GM21717 (cell line): ENCODE data around the gene CNPY3.

Experiments used
- ATAC-seq: cut with Tn5 transposase; IDR thresholded peaks from one replicate; pipeline ENCODE4 v1.9.1; 2021; ENCODE audit warnings: mild to moderate bottlenecking, moderate library complexity; ENCODE audit not compliant: unreplicated experiment

CNPY3 gene

DNA sequence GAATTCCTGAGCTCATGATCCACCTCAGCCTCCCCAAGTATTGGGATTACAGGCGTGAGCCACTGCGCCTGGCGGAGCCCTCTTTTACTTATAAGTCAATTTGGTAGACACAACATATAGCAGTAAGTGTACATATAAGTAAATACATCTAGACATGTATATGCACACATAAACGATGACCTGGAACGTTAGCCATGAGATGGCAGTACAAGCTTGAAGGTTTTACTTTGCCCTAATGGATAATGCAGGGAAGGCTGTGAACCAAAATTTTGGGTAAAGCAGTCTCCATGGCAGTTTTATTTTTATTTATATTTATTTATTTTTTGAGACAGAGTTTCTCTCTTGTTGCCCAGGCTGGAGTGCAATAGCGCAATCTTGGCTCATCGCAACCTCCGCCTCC is 28.8 kb downstream of the CNPY3 start:
- ATAC-seq = no peak

DNA sequence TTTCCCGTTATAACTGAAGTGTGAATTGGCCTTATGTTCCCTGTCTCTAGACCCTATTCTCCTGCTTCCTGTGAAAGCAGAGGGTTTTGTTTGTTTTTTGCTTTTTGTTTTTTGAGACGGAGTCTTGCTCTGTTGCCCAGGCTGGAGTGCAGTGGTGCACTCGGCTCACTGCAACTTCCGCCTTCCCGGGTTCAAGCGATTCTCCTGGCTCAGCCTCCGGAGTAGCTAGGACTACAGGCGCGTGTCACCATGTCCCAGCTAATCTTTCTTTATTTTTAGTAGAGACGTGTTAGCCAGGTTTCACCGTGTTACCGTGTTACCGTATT is 30.6 kb downstream of the CNPY3 start:
- no peak for ATAC-seq

DNA sequence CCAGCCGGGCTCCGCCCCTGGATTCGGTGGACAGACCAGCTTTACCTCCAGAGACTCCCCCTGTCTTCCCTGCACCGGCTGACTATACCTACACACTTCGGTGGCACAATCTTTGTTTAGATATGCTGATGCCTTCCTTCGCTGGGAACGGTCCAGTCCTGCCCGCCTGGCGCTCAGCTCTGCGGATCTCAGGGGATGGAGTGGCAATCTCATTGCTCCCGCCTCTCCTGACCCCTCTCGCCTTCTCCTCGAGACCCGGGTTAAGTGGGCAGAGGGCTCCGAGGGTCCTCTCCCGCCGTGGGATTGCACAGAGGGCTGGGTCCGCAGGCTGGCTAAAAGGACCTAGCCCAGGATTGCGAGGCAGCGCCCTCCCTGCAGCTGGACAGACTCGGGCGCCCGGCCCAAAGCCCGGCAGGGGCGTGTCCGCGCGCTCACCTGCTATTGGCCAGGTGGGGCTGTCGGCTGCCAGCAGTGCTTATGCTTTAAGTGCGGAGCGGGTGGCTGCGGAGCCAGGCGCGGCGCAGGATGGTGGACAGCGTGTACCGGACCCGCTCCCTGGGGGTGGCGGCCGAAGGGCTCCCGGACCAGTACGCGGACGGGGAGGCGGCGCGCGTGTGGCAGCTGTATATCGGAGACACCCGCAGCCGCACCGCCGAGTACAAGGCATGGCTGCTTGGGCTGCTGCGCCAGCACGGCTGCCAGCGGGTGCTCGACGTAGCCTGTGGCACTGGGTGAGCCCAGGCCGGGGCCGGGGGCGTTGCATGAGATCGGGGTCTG is 31.2 kb downstream of the CNPY3 start, which contains the start of gene GNMT:
Gene GNMT, plus strand, starts transcription at position 512 of the 777 bp plus-strand sequence. Its CDS starts 14 bp downstream, at position 526.
- no peak for ATAC-seq

DNA sequence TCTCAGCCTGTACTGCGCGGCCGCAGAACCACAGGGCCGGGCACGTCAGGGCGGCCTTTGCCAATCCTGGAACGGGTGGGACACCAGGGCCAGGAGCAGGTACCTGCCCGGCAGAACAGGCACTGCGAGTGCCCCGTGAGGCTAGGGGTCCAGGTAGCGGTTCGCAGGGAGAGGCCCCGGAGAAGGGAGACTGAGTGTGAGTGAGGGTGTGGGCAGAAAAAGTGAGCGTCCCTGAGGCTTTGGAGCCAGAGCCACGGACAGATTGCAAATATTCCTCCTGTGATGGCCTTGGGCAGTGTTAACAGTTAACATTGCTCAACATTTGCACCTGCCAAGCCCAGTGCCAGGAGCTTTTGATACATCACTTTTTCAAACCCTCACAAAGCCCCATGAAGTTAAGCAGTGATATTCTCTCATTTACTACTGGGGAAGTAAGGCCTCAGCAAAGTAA is 31.8 kb downstream of the CNPY3 start:
- no peak for ATAC-seq

DNA sequence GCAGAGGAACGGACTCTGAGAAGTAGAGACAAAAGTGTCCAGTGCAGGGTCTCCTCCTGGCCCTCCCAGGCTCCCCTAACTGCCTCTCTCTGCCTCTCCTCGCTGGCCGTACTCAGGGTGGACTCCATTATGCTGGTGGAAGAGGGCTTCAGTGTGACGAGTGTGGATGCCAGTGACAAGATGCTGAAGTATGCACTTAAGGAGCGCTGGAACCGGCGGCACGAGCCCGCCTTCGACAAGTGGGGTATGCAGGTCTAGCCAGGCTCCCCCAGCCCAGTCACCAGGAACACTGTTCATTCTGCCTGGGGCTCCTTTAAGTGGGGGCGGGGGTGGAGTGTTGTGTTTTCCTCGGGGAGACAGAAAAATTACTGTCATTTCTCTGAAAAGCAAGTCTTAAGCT is 32.8 kb downstream of the CNPY3 start:
- ATAC-seq = no peak

DNA sequence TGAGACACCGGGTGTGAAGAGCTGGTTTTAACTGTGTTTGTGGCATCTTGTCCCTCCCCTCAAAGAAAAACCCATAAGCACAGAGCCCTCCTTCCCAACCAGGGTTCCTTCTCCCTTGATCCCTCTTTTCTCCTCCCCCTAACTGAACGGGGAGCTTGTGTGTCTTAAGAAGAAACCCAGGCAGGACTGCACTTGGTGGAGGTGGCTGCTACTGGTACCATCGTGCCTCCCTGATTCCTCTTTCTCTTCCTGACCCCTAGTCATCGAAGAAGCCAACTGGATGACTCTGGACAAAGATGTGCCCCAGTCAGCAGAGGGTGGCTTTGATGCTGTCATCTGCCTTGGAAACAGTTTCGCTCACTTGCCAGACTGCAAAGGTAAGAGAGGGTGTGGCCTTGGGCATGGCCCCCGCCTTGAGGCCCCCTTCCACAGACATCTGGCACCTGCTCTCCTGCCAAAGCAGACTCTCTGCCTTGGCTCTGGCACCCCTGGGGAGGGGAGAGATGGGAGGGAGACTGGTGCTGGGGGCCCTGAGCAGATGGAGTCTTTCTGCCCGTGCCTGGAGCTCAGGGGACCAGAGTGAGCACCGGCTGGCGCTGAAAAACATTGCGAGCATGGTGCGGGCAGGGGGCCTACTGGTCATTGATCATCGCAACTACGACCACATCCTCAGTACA is 33.4 kb downstream of the CNPY3 start:
- no peak for ATAC-seq

DNA sequence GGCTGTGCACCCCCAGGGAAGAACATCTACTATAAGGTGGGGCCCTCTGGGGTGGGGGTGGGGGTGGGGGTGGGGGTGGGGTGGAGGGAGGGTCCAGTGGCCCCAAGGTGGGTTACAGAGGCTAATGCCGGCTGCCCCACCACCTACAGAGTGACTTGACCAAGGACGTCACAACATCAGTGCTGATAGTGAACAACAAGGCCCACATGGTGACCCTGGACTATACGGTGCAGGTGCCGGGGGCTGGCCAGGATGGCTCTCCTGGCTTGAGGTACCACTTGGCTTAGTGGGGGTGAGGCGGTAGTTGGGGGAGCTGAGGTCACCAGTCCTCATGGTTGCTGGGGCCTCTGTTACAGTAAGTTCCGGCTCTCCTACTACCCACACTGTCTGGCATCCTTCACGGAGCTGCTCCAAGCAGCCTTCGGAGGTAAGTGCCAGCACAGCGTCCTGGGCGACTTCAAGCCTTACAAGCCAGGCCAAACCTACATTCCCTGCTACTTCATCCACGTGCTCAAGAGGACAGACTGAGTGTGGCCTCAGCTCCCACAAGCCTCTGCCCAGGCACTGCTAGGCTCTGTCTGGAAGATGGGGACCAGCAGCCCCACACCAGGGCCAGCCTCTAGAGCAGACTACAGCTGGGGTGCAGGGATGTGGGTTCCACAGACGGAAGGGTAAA is 34.0 kb downstream of the CNPY3 start:
- ATAC-seq = no peak

DNA sequence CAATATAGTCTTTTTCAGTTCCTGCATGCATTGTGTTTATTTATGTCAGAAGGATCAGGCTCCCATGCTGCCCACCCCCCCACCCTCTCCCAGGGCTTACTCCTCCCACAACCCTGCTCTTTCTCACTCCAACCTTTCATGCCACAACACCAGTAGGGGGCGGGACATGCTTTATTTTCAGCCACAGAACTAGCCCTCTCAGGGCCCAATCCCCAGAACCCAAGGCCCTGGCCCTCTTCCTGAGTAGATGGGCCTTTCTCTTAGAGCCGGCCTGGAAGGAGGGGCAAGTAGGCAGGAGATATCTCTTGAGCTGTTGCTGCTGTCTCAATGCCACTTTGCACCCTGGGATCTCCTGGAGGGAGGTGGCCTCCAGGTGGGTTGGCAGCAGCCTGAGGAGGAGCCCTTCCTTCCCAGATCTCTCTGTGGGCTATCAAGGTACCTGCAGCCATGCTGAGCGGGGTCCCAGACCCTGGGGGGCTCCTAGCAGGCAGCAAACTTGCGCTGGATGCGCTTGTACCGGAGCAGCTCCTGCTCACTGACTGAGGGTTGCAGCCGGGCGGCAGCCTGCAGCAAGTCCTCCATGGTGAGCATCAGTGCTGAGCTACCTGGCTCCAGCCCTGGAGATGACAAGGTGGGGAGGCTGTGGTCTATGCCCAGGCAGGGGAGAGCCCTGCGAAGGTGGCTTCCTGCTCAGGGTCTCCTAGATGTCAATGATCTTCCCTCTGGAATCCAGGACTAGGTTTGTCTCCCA is 34.8 kb downstream of the CNPY3 start:
- no peak for ATAC-seq

DNA sequence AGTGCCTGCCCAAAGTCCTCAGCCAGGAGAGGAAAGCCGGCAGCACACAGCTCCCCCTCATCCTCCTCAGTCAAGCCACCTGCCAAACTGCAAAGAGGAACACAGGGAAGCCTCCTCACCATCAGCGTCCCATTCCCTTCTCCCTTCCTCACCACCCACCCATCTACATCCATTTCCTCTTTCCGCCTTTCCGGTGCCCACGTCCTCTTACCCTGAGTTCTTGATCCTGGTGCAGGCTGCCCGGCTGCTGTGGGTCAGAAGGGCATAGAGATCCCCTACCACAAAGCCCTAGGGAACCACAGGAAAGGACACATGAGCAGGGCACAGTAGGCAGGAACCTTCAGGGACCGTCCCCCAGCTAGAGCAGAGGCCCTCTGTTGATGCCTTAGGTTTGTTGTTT is 37.3 kb downstream of the CNPY3 start:
- ATAC-seq = no peak

DNA sequence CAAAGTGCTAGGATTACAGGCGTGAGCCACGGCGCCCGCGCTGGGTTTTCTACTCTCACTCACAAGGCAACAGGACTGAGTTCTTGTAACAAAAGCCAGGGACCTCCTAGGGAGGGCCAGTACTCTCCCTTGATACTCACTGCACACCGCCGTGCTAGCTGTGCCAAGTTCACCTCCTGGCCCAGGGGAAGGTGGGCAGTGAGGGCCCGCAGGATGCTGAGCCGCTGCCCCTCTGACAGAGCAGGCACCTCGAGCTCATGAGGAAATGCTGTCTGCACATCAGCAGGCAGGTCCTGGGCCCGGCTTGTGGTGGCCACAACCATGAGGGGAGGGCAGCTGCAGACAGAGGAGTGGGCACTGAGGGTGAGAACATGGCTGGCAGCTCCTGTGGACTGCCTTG is 37.9 kb downstream of the CNPY3 start:
- ATAC-seq = no peak

DNA sequence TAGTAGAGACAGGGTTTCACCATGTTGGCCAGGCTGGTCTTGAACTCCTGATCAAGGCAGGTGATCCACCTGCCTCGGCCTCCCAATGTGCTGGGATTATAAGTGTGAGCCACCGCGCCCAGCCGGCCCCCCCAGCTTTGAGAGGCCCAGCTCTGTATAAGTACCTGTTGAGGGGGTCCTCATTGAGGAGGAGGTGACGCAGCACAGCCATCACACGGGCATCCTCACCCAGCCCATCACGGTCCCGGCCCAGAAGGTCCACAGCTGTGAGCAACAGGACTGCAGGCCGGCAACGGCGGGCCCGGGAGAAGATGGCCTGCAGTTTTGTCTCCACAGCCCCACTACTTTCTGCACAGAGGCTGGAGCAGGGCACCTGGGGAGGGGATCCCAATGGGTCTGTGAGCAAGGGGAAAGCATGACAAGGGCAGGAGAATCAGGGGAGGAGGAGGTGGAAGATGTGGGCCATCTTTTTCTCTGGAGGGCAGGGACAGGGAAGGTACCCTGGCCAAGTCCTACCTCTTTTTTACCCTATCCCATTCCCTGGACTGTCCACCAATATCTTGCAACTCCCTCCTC is 38.9 kb downstream of the CNPY3 start:
- no peak for ATAC-seq

DNA sequence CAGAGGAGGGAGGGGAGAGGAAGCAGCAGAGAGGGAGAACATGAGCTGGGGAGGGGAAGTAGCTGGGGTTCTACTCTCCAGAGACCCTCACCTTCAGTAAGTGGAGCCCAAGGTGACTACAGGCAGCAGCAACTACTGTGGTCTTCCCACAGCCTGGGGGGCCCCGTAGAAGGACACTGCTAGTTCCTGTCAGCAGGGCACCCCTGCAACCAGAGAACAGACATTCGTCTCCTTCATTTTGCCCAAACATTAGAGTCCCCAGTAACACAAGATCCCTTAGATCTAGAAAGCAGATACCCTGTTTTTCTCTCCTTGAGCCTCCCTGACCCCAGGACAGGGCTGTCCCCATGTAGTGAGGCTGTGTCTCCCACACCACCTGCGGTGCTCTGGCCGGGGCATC is 39.5 kb downstream of the CNPY3 start:
- ATAC-seq = no peak

DNA sequence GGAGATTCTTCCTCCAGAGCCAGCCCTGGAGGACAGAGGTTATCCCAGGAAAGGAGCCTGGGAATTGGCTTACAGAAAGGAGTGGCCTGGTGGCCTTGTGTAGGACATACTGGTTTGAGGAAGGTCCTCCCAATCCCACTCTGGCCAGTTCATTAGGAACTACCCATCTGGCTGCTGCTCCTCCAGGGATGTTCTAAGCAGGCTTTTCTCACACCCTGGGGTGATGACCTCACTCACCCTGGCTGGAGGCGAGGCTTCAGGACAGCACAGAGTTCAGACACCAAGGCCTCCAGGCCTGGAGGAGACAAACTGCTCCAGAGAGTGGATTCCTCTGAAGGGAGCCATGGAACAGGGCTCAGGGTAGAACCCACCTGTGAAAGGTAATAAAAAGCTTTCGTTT is 40.2 kb downstream of the CNPY3 start:
- ATAC-seq = no peak

DNA sequence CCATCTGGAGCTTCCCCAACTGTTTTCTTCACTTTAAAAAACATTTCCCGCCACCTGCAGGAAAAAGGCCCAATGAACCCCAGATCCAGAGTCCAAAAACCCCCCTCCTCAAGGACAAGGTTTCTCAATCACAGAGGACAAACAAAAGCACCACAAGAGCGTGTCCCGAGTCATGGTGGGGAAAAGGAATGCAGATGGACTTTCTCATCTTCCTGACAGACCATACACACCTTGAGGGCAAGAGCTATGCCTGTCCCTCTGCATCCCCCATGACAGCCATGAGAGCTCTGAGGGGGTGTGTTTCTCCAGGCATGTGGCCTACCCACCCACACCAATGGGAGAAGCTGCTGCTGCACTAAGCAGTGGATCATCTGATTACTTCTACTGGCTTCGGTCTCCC is 40.7 kb downstream of the CNPY3 start:
- no peak for ATAC-seq

DNA sequence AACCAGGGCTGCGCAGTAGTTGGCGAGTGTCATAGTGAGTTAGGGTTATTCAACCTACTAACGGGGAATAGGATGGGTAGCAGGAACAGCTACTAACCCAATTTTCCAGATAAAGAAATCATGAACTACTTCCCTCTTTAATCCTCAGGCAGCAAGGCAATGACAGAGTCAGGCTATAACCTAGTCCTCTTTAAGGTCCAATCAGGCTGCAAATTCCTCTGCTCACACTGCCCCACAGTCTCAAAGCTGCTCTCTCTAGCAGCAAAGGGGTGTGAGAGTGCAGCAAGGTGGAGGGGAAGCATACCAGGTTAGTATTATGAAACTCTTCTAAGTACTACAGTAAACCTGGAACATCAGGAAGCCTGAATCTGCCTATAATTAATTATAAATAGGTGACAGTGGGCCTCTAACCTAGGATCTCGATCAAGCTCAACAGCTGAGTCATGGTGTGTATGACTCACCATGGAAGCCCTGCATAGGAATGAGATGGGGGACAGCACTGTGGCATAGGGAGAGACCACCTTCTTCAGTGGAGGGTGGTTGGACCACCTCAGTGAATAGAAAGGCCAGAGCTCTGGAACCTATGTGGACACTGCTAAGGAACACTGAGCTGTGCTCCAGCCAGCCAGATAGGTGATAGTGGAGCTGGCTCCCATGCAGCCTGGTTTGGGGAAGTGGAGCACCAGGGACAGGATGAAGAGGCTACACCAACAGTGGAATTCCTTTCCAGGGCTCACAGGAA is 41.8 kb downstream of the CNPY3 start:
- ATAC-seq = no peak

DNA sequence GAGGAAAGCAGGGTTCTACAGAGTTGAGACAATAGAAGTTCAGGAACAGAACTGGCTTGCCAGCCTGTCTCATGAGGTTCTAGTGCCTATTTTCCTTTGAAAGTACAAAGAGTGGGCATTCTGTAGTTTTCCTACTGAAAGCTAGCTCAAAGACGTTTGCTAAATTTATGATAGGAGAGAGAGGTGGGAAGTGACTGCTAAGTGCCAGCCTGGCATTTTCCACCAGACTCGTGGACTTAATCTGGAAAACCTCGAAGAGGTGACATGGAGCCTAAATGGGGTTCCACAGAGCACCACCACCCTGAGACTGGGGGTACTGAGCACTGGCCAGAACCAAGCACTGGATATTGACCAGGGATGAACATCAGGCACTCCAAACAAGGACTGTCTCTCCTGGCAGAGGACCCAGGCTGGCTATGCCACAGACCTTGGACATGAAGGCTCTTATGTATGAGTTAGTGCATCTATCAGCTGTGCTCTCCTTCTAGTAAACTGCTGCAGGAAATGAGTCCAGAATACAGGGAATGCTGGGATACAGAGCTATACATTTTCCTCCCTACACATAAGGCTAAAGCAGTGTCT is 42.6 kb downstream of the CNPY3 start:
- ATAC-seq = no peak

DNA sequence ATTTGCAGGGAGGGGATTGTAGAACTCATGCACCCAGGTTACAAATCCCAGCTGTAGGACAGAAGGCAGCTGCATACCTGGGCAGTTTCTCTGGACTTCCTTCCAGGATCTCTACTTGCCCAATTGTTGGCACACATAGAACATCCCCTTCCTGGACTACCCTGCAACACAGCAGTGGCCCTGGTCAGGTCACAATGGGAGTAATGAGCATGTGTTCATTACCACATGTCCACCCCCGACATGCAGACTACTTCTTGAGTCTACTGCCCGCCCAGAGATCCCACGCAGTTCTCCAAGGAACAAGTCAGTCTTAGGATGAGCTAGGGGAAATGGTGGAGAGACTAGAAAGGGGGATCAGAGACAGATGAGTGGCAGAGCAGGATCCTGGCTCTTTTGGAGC is 44.6 kb downstream of the CNPY3 start:
- no peak for ATAC-seq

DNA sequence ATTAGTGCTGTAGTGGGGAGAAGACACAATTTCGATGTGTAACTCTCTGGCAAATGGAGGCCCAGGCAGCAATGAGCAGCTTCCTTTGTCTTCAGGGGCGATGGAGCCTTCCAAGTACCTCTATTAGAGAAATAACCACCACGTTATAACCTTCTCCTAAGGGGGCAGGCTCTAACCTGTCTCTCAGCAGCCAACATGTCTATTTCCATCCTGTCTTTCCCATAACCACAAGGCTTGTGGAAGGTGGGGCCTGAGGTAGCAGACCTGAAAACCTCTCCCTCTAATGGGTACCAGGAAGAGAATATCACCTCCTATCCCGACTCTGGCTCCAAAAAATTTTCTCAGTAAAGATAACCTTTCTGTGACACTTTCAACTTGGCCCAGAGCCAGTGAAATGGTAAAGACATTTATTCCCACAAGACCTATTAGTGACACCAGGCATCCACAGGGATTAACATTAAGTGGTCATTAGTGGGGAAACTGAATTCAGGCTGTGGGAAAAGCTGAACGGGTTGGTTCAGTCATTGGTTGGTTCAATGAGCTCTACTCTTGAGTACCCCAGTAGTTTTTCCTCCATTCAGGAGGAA is 45.7 kb downstream of the CNPY3 start:
- ATAC-seq = no peak

DNA sequence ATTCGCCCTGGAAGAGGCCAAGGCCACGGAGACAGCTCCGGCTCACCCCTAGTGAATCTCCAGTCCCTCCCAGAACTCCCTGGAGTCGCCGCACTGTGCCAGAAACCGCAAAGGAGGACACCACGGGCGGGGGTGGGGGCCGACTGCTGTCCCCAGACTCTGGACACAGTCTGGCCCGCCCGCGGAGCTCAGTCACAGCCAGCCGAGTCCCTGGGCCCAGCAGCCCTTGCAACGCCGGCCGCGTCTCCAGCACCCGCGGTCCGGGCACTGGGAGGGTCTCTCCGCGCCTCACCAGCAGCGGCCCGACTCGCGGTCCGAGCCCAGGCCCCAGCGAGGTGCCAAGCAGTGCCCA is 49.2 kb downstream of the CNPY3 start:
- ATAC-seq = no peak
